ENCODE data around the gene DCTD.

DCTD gene

DNA sequence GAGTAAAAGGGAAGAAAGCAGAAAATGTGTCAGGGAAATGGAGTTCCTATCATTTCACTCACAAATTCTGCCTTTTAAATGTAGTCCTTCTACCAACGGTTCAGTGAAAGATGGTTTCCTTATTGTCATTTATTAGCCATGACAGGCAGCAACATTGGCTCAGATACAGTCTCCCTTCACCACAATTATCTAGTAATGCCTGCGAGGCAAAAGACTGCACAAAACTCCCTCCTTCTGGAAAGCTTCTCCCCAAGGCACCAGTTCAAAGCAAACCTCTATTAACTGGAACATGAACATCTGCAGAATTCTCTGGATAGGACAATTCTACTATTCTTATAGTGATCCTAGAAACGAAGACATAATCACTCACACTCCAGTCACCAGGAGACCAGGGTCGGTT is 28.3 kb downstream of the DCTD start:
- no peak for DNase-seq

DNA sequence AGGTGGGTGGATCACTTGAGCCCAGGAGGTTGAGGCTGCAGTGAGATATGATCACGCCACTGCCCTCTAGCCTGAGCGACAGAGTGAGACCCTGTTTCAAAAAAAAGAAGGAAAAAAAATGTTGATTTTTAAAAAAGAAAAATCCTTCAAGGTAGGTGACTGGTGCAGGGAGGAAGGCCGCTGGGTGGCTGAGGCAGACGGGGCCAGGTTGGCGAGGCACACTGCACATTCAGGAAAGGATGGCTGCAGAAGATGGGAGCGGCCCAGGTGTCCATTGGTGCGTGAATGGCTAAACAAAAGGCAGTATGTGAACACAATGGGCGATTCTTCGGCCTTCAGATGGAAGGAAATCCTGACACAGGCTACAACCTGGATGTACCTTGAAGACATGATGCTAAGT is 30.4 kb downstream of the DCTD start:
- no peak for DNase-seq

DNA sequence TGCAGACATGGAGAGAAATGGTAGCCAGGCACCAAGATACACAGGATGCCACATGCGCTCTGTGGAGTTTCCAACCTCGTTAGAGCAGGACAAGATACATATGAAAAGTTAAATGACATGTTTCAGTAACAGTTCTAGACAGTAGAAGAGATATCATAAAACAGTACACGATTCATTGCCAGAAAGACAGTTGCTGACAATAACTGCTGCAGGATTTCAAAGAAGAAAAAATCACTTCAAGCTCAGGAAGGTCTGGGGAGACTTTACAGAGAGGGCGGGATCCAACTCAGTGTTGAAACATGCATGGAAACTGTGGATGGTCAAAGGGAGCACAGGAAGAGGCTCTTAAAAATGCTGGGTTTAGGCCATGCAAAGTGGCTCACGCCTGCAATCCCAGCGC is 31.0 kb downstream of the DCTD start:
- no peak for DNase-seq

DNA sequence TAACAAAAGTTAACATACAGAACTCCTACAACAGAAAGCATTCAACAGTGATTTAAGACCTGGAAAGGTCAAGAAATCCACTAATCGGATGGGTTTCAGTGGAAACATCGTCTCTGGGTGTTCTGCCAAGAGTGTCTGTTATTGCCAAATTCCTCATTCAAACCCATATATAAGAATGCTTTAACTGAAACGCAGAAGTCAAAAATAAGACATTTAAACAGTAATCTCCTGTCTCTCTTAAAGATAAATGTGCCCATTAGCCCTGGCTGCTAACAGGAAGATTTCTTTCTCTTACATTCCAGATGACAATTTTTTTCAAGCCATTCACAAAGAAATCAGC is 31.5 kb downstream of the DCTD start:
- no peak for DNase-seq

DNA sequence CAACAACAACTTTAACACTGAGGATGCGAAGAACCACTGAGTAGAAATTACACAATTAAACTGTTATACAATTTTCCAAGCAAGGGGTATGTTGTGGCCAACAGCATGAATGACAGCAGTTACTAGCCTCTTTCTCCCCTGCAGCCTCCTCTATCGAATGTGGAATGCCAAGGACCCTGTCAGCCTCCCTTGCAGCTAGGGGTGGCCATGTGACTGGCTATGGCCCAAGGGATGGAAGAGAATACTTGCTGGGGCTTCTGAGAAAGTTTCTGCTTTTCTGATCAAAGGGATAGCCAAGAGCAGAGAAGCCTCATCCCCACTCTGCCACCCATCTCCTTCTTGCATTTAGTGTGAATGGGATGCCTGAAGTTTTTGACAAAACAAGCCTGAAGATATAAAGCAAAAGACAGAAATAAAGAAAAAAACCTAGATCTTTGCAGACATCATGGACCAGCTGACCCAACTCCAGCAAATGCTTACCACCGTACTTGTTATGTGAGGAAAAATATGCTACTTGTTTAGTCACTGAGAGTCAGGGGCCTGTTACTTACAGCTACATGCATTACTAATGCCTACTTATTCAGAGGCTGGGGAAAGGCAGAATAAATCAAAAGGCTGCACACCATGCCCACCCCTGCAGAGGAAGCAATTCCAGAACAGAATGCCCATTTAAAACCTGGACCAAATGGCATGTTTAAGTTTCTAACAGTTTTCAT is 32.0 kb downstream of the DCTD start:
- DNase-seq, result no peak

DNA sequence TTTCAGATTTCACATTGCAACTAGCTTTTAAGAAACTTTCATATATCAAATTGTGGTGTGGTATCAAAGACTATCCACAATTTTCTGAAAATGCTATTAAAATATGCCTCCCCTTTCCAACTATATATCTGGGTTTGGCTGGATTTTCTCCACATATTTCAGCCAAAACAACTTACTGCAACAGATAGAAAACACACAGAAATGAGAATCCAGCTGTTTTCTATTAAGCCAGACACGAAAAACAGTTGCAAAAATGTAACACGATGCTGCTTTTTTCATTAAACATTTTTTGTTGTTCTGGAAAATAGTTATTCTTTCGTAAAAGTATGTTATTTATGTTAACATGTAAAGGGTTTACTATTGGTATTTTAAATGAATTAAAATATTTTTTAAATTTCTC is 33.1 kb downstream of the DCTD start:
- DNase-seq, result no peak

DNA sequence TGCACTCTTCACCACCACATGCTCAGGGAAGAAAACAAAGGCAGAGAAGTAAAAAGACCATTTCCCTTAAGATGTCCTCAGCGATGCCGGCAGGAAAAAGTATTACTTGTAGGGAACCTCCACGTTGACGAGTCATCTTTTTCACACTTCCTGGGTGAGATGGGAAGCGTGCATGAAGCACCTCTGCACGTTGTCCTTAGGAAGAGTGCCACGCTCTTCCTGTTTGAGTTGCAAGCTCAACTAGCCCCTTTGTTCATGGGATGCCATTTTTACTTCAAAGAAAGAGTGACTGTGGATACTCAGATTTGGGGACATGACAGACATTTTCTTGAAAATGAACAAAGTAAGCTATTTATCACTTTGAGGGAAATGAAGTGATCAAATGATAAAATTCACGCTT is 33.8 kb downstream of the DCTD start:
- DNase-seq, result no peak

DNA sequence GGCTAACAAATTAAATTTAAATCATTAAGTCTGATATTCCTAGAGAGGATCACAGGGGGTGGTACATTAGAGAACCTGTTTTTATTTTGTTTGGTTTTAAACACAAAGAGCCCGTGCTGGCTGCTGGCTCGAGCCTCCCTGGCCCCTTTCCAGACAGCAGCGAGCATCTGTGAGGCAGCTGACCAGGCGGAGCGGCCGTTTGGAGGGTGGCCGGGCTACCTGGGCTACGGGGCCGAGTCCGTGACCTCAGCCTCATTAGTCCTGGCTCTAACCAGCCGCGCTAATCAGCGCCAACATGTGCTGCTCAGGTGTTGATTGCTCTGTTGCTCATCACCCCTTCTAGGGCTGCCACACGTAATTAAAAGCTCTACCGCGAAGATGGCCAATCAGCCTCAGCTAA is 35.3 kb downstream of the DCTD start:
- DNase-seq, result no peak

DNA sequence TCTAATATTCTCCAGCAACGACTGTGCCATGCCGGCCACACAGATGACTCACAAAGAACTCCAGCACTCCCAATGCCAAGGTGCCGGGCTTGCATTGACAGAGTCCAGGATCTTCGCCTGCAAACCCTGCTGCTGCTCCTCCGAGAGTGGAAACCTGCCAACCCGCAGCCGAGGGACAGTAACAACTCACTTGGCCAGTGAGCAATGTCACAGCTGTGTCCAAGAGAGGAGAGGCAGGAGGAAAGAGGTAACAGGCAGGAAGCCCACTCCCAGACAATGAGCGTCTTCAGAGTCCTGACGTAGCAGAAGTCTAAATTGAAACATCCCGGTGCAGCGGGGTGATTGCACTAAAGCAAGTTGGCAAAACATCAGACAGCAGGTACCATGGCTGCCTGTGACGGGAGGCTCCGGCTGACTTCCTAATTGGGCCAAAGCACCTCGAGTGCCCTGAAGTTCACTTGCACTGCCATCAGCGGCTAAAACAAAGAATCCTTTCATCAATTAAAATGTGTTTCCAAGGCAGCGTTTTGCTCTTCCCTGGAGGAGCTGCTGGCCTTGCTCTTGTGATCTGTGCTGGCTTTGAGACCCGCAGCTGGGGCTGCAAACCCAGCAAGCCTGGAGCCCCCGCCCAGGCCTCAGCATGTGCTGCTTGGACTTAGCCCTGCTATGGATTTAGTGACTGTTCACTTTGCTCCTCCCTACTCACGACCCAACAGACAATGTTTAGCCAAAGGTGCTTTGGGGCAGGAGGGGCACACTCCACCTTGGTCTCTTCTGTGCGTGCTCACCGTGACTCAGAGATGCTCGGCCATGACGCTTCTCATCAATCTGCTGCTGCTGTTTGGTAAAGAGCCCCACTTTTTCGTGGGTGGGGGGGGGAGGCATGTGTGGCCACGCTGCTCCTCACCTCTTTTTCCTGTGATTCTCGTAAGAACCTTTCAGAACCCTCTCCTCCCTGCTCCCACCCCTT is 36.5 kb downstream of the DCTD start:
- no peak for DNase-seq

DNA sequence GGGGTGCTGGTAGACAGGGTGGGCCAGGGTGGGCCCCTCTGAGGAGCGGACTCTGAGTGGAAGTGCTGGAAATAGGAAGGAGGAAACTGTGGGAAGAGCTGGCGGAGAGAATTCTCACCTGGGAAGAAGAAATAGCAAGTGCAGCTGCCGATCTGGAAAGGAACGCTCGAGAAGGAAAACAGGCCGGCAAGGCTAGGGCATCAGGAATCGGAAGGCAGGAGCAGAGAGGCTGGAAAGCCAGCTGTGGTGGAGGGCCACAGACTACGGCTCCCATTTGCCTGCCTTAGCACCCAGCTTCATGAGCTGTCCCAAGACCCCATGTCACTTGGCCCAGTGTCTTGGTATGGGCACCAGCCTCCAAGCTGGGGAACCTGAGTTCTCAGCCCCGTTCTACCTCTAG is 37.3 kb downstream of the DCTD start:
- no peak for DNase-seq

DNA sequence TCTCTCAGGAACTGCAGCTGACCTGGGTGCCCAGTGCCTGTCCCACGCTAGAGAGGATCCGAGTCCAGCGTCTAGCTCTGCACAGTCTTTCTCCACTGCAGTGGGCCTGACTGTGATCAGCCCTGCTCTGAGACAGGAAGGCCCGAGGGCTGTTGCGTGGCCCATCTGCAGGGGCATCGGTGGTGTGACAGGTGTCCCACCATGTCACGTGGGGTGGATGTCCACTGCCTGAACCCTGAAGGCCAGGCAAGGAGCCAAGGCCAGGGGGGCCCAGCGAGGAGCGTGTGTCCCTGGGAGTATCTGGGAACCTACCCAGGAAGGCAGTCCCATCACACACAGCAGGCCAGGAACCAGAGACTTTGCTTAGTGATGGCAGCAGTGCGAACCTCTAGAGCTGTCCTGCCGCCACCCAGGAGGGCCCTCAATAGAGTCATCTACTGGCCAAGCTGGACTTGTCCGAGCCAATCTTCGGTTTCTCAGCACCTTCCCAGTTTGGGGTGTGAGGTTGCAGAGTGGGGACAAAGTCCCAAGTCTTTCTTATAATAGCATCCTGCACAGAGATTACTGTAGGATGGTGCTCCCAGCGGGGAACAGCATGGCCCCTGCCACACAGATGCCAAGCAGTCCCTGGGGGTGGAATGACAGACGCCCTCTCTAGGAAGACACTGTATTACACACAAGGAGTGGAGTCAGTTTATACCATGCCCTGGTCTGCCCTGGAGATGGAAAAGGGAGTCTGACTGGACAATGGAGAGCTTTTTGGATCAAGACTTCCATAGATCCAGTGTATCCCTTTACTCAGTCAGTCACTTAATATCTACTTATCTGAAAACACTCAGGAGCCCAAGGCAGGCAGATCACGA is 38.3 kb downstream of the DCTD start:
- DNase-seq, result no peak

DNA sequence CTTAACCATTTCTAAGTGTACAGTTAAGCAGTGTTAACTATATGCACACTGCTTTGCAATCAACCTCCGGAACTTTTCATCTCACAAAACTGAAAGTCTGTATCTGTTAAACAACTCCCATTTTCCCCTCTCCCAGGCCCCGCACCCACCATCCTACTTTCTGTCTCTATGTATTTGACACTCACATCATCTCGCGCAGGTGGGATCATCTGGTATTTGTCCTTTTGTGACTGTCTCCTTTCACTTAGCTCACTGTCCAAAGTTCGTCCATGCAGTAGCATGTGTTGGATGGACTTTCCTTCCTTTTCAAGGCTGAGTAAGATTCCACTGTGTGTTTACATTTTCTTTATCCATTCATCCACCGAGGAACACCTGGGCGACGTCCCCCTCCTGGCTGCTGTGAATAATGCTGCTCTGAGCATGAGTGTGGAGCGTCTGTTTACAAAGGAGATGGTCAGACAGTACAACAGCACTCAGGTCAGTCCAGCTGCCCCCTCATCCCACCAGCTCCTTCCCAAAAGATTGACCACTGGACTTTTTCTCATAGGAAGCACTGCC is 39.8 kb downstream of the DCTD start:
- DNase-seq, result no peak

DNA sequence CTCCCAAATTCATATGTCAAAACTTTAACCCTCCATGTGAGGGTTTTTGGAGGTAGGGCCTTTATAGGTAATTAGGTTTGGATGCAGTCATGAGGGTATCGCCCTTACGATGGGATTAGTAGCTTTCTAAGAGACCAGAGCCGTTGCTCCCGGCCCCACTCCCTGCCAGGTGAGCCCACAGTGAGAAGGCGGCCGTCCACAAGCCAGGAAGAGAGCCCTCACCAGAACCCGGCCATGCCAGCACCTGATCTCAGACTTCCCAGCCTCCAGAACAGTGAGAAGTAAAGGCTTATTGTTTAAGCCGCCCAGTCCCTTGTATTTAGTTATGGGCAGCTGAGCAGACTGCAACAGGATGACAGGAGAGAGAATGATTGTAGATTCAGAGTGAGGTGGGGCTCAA is 40.8 kb downstream of the DCTD start:
- no peak for DNase-seq

DNA sequence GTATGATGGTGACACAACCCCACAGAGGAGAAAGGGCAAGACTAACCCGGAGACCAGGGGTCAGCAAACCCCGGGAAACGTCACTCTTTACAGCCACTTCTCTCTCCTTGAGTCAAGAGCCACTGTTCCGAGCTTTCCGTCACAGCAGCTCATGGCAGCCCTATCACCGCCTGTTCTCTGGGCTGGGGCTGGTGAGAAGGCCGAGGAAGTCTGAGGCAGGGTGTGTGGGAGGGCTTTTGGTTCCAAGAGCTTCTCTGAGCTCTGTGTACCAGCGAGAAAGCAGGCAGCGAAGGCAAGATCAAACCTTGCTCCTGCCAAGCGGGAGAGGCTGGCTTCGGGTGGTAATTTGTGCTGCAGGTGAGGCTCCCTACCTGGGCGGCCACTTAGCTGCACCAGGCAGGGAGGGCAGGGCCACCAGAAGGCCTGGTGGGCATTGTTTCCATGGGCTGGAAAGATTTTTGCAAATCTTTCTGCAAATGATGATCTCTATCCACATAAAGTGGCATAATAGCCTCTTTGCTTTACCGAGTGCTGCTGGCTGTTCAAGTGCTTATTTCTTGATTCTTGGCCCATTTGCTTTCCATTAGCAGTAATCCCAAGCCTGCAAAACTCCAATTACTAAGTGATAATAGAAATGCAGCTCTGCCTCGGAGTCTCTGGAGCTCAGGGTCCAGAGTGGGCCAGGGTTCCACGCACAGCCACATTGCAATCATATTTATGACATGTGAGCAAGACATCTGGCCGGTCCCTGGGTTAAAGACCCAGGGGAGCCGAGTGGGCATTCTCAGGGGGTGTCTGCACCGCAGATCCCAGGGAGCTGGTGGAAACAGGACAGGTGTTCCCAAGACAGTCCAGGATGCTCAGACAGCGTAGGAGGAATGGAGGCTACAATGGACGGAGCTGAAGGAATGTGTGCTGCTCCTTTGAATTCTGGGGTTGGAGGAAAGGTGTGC is 41.5 kb downstream of the DCTD start:
- DNase-seq, result no peak

DNA sequence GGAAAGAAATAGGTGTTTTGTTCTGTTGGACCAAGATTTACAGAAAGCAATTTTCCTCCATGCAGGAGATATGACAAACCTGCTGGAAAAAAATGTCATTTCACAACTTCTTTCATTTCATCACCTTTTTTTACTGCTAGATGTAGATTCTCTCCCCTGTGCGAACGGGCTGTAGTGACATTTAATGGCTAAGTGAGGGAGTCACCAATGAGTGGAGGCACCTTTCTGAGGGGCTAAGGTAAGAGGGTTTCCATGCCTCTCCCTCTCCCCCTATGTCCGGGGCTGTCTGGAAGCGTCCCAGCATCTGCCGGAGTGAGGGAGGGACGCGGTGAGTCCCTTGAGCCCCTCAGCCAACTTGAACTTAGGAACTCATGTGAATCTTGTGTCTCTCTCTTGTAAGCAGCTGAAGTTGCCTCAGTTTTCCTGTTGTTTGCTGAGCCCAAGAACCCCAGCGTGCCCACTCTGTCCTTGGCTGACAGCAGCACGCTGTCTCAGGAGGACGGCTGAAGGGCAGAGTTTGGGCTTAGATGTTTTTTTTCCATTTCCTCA is 42.3 kb downstream of the DCTD start:
- DNase-seq, result no peak

DNA sequence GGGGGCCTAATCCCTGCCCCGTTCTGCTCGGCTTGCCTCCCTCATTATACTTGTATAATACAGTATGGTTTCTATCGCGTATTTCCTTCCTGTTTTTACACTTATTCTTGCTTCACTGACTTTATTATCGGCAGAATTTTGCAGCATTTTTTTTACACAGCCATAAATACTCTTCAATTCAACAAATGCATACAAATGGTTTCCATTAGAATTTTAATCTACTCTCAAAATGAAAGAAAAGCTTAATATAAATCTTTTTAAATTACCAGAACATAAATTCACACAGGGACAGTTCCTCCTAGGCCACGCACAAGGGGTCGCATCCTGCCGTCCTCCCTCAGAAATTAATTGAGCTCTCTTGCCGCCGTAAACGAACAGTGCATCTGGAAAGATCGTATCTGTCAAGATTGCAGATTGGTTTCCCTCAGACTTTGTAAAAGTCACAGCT is 42.9 kb downstream of the DCTD start:
- DNase-seq, result no peak

DNA sequence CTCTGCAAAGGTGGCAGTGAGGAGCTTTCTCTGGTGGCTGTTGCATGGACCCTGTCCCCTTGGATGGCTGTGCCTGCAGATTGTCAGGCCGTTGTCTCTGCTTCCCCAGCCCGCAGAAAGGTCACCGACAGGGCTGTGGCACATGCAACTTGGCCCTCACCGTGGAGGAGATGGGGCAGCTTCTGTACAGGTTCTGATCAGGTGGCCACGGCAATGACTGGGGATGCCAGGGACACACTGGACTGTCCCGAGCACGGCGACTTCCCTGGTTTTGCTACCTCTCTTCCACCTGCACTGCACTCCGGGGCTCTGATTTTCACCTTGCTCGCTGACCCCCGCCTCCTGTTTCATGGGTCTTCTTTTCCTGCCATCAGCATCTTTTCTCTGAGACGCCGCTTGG is 43.5 kb downstream of the DCTD start:
- DNase-seq, result no peak

DNA sequence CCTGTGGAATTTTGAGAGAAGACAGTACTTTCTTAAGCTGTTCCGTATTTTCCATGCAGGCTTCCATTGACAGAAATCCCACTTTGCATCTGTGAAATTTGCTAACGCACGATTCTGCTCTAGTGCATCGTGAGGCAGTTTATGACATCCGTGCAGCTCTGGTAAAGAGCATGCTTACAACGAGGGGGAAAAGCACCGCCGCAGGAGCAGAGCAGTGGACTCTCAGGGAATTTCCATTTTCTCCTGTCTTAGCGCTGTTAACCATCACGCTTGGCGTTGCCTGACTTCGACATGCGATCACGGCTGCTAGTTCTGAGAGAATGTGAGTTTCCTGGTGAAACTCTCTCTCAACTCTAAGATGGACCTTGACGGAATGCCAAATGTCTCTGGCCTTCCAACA is 43.9 kb downstream of the DCTD start:
- no peak for DNase-seq

DNA sequence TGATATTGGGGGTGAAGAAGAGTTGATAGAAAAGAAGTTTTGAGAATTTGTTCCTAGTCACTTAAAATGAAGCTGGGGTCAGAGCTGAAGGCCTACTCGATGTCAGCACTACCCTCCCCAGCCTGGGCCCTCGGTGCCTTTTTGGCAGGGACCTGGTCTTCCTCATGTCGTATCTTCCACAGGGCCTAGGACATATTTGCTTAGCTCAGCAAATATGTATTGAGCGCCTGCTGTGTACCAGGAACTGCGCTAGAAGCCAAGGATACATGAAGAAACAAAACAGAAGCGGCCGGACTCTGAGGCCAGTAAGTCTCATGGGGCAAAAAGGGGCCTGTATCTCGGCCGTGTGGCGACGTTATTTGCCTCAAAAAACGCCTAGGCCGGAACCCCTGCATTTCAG is 44.3 kb downstream of the DCTD start:
- DNase-seq, result no peak

DNA sequence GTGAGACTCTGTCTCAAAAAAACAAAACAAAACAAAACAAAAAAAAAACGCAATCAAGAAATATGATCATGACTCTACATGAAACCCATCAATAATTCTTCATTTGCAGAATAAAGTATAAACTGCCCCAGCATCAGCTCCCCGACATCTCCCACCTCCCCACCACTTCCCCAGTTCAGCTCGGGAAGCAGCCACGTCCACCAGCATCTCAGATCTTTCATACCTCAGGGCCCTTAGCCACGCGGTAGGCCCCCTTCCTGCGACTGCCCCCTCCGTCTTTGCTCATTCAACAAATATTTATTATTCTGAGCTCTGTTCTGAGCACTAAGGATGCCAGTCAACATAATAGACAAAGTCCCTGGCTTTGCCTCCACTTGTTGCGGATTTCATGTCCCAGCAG is 45.6 kb downstream of the DCTD start:
- no peak for DNase-seq

DNA sequence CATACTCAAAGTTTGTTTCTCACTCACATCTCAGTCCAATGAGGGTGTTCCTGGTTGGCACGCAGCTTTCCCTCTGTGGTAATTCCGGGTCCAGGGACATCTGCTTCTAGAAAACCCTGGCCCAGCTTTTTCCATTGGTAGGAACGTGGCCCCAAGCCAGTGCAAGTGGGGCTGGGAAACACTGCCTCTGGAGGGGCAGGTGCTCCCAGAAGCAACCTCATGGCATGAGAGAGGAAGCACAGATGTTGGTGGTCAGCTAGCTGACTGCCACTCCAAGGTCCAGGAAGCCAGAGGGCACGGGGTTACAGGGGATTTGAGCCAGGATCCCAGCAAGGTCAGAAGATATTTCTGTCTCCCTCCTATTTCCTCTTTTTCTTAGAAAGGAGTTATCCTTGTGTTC is 47.5 kb downstream of the DCTD start:
- no peak for DNase-seq

DNA sequence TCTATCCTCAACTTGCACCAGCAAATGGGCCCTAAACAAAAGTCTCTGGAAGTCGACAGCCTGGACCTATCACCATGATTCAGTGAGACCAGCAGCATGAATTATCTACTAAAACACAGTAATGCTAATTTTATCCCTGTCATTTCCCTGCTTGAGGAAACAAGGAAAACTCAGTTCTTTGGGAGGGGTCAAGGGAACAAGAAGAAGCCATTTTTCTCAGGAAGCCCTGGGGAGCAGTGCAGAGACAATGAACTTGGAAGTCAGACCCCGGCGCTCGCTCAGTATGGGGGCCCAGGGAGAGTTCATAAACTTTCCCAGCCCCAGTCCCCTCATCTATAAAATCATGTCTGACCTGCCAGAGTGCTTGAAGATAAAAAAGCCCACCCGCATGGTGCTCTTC is 50.4 kb downstream of the DCTD start:
- no peak for DNase-seq

Data from activated CD8-positive, alpha-beta memory T cell treated with anti-CD3 and anti-CD28 coated beads, Interleukin-2, amount 50 U/mL, for 4 hours (primary cell).